IPS DF 4.7 (cell line): ENCODE results near the gene BLOC1S2.
"Not testable (repeated sequence)": the region's sequence is repeated elsewhere in the genome, so short reads cannot be mapped to it uniquely, and the experiment has no call there.

ENCODE experiments used
- DNase-seq: peaks from one replicate; pipeline ENCODE4 v3.0.0-alpha.2; 2013; ENCODE audit warnings: low spot score; ENCODE audit errors: extremely low read depth

Gene BLOC1S2

DNA sequence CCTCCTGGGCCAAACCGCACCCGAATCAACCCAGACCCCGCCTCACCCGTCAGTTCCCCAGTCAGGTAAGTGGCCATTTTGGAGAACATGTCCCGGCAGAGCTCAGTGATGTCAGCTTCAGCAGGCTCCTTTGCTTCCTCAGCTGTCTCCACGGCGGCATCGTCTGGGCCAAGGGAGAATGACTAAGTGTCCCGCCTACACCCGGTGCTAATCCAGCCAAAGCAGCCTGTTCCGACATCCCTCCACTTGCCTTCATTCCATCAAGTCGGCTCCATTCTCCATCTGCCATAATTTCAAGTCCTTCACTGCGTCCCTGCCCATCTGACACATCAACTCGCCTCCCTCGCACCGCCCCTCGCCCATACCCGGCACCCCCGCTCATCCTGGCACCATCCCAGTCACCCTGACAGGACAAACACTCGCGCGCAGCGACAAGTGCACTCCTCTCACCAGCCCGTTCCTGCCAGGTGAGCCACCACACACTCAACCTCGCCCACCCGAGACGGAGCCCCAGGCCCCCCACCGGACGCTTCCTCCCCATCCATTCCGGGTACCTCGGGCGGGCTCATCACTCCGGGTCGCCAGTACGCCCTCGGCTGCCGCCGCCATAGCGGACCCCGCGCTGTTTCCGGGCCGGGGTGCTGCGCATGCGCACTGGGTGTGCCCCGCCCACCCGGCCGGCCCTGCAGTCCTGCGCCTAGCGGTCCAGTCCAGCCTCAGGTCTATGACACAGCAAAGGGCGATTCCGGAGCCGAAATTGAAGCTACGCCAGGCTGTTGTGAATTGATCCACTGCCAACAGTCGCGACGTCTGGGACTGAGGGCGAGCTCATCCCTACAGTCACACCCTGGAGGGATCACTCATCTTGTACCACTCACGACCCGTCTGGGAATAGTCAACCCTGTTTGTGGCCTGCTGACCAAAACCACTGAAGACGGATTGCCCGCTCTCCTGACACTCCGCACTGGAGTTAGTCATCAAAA lies at the start of gene BLOC1S2:
Gene BLOC1S2, minus strand, starts transcription at position 630 of the 983 bp plus-strand sequence. Its CDS starts 21 bp downstream, at position 609.
- no peak for DNase-seq

DNA sequence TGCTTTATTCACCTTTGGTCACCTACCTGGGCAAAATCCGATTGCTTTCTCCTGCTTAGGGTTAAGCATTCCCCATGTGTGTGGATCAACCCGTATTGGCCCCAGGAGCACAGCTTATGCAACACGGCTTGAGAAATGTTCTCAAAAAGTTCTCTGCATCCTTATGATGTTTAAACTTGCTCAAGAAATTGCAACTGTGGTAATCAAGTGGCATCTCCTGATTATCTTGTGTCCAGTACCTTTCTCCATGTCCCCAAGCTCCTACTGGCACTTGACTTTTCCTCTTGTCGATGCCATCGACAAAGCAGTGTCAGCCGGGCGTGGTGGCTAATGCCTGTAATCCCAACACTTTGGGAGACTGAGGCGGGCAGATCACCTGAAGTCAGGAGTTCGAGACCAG lies 48.3 kb upstream of the BLOC1S2 start:
- no peak for DNase-seq

DNA sequence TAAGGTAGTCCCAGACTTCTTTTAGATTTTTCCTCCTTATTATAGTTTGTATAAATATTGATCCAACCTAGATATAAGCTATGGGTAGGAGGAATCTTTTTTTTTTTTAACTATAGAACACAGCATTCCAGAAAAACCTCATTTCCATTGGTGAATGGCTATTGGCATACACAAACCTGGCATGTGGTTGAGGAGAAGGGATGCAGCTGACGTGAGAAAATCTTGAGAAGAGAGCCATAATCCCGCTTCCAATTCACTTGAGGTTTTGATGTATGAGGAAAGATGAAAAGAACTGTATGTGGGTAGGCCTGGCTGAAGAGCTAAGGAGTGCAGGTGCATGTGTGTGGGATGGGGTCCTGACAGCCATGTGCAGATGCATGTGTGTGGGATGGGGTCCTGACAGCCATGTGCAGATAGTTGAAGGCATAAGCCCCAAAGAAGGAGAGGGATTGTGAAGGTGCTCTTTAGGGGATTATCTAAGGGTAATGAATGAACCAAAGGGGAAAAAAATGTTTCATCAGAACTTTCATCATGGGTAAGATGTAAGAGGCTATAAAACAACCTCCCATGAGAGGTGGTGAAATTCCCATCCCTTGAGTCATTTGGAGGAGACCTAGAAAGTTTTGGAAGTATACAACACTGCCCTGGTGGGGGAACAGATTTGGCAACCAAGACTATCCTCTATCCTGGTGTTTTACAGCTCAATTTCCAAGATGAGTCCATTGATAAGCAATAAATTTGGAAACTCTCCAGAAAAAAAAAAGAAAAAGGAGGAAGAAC lies 47.4 kb upstream of the BLOC1S2 start:
- no peak for DNase-seq

- no peak for DNase-seq
Measured at GRCh38 chr10:100333106-100333505, 46.6 kb upstream of the BLOC1S2 start.

- no peak for DNase-seq
Measured at GRCh38 chr10:100330079-100330478, 43.6 kb upstream of the BLOC1S2 start, which contains the start of gene PKD2L1. Gene PKD2L1 (minus strand): TSS chr10:100330228. CDS start chr10:100330103, 125 bp downstream.

DNA sequence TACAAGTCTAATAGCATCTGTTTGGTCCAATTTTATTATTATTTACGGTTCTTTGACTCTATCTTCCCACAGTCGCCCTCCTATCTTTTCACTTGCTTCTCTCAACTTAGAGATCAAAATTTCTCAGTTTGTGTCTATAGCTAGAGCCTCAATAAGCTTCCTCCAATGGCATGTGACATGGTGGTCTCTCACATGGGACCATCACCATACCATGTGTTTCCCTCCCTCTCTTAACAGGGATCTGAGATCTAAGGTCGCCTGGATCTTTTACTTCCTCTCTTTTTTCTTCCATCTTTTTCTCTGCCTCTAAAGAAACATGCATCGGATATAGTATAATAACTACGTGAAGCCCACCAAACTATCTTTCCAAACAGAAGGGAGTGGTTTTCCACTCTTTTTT lies 41.7 kb upstream of the BLOC1S2 start:
- no peak for DNase-seq

- DNase-seq = no peak
Measured at GRCh38 chr10:100327718-100328009, 41.2 kb upstream of the BLOC1S2 start.

DNA sequence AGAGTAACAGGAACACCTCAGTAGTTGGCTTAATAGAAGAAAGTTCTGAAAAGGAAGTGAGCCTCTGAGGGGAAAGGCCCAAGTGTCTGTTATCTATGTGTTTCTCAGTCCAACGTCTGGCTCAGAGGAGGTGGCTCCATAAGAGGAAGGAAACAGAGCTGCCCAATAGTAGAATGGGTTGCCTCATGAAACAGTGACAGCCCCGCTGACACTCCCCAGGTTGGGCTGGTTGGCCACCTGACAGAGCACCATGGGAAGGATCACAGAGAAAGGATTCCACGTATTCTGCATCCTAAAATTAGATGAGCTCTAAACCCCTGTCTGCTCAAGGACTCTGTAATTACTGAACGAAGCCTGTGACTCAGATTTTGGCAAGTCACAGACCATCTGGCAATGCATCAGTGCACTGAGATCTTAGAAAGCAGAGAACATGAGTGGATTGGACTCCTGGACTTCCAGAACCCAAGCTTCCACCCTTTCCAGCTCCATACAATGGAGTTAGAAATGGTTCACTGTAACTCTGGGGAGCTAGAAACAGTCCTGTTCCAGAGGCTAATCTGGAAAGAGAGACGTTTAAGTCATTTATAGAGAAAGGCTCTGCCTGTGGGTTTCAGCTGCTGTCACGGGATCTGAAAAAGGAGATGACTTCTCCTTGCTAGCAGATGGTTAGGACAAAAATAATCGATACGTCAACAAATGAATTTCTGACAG lies 40.7 kb upstream of the BLOC1S2 start:
- DNase-seq = no peak

GRCh38 chr10:100325158-100325557 lies 38.7 kb upstream of the BLOC1S2 start:
- no peak for DNase-seq

DNA sequence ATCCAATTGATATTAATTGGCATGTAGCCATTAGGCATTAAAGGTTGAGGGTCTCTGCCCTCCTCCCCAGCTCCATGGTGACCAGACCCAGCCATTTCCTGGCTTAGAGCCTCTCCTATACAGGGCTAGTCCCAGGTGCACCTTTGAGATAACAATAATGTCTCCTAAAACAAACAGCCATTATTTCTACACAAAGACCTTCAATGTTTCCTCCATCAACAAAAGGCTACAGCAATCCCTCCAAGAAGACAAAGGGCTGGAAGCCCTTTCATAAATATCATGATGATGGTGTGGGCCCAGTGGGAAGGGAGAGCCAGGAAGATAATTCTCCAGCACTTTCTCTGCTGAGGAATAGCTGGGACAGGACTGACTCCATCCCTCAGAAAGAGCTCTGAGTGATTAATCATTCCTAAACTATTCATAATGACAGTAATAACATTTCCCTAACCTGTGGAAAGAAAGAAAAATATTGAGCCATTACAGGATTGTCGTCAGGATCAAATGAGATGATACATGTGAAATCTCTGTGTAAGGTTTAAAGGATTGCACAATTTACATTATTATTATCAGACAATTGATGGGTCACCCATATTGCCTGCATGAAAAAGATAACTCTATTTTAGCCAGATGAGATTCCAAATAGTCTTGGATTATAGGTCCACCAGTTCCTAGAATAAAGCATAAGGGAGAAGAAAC lies 33.4 kb upstream of the BLOC1S2 start:
- no peak for DNase-seq

GRCh38 chr10:100318207-100318606 lies 31.7 kb upstream of the BLOC1S2 start:
- DNase-seq = no peak

- no peak for DNase-seq
Measured at GRCh38 chr10:100315615-100316014, 29.1 kb upstream of the BLOC1S2 start.

DNA sequence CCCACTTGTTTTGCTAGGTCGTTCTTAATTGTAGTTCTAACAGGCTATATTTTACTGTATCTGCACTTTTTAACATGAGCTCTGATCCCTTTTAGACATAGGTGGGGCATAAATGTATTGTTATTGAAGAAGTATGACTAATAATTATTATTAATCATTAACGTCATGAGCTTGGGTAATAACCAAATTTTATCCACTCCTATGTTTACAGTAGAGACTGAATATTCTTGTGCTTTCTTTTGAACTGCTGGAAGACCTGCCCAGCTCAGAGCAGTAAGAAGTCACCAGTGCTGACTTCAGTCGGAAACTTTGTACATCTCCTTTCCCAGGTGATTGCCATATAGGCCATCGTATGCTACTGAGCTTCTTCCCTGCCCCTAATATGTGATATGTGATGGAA lies 24.8 kb upstream of the BLOC1S2 start:
- DNase-seq = no peak

DNA sequence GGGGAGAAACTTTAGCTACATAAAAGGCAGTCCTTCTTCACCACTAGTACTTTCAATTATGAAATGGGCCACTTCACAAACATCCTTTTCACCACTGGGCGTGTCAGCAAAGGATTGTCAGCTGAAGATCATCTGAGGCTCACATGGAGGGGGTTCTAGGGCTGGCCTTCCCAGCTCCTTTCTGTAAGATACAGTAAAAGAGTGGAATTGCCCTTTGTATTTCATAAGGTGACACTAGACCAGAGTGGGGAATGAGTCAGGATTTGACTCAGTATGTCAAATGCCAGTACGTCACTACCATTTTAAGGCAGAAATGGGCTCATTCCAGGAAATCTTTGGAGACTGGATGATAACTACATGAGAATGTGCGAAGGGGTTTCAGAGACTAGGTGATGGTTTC lies 21.2 kb upstream of the BLOC1S2 start:
- no peak for DNase-seq

GRCh38 chr10:100306861-100307260 lies 20.4 kb upstream of the BLOC1S2 start:
- DNase-seq = no peak

DNA sequence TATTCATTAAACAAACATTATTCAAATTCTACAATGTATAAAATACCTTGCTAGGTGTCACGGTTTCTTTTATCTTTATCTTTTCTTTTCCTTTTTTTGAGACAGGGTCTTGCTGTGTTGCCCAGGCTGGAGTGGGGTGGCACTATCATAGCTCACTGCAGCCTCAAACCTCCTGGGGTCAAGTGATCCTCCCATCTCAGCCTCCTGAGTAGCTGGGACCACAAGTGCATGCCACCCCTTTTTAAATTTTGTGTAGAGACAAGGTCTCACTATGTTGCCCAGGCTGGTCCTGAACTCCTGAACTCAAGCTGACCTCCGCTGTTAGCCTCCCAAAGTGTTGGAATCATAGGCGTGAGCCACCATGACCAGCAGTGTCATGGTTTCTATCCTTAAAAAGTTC lies 17.9 kb upstream of the BLOC1S2 start:
- no peak for DNase-seq

- DNase-seq = no peak
Measured at GRCh38 chr10:100303724-100304319, 17.3 kb upstream of the BLOC1S2 start.

- not testable (repeated sequence) for DNase-seq
Measured at GRCh38 chr10:100301123-100301522, 14.6 kb upstream of the BLOC1S2 start.

- no peak for DNase-seq
Measured at GRCh38 chr10:100297242-100297641, 10.8 kb upstream of the BLOC1S2 start.

DNA sequence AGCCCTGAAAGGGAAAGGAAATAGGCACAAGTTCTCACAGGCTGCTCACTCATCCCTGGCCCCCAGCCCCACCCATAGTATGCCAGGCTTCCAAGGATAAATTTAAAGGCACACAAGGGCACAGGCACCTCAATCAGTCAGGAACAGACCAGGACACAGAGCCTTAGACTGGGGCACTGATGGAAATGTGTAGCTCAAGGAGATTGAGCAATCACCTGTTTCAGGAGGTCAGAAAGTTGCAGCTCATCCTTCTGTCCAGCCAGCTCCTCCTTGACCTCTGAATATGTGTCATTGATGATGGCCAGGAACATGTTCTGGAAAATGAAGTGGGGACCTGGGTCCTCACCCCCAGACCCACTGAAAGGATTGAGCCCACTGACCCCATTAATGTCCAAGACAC lies 6.6 kb upstream of the BLOC1S2 start:
- no peak for DNase-seq

DNA sequence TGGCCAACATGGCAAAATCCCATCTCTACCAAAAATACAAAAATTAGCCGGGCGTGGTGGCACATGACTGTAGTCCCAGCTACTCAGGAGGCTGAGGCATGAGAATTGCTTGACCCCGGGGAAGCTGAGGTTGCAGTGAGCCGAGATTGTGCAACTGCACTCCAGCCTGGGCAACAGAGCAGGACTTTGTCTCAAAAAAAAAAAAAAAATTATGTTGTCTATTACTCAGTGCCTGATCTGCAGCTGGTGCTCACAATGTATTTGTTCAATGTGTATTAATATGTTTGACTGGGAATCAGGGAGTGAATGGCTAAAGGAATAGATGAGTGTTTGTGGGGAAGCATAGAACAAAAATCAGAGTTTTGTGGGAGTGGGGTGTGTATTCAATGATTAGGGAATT lies 5.8 kb upstream of the BLOC1S2 start:
- DNase-seq = not testable (repeated sequence)
